ENCODE results near the gene CD53. TPM values are rescaled to one million over a fixed set of nuclear protein-coding genes. Genes with fewer than 3 reads are reported as not detected.

CD53 gene
- total RNA-seq, 1 experiment from 2014 or later, result 0.96 TPM

DNA sequence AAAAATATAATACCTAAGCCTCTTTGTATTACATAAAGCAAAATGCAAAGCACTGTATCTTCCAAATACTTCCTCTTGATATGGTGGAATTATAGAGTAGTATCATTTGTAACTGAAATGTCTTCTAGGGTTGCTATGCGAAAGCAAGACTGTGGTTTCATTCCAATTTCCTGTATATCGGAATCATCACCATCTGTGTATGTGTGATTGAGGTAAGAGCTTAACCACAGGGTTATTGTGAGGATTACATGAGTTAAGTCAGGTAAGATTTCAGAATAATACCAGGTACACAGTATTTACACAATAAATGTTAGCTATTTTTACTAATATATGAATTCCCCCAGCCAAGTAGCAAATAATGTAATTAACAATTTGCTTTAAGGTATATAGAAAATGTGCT lies 24.7 kb downstream of the CD53 start:
- RAD21 ChIA-PET (ENCODE audit: low non-redundant PET in 1 of 2, low total read pairs in 2 of 2, uncharacterized antibody in 2 of 2, unreplicated experiment in 2 of 2), result no interaction called here
- CTCF ChIA-PET, result no interaction called here
- no peaks in the 10 kb centered on the region for H4K20me1 ChIP-seq (ENCODE audit: insufficient read depth)
- H3K9me3 ChIP-seq (ENCODE audit: control insufficient read depth in 1 of 2, insufficient read depth in 1 of 2, low read depth in 1 of 2, low read length in 2 of 2), result no peaks in the 10 kb centered on the region
- peaks cover 19% of the 10 kb centered on the region for H3K27me3 ChIP-seq (ENCODE audit: insufficient read depth, low read length)
- no peak overlapping the region for H3K27ac ChIP-seq (ENCODE audit: low read depth, low read length)
- H3K36me3 ChIP-seq (ENCODE audit: control insufficient read depth in 1 of 2, insufficient read depth in 2 of 2, low read length in 2 of 2), result no peaks in the 10 kb centered on the region
- no peaks in the 10 kb centered on the region for H3K79me2 ChIP-seq (ENCODE audit: insufficient read depth, low read length)
- intact Hi-C loops (cut with micrococcal nuclease), result no loop called here
- H2AFZ ChIP-seq (ENCODE audit: low read depth, low read length, poor library complexity, severe bottlenecking), result no peak overlapping the region
- no peak overlapping the region for H3K9ac ChIP-seq (ENCODE audit: low read length)
- H3K9me2 ChIP-seq (ENCODE audit: insufficient read depth), result no peaks in the 10 kb centered on the region
- H3K4me1 ChIP-seq (ENCODE audit: control insufficient read depth in 1 of 2, insufficient read depth in 2 of 2, low read length in 2 of 2), result no peaks in the 10 kb centered on the region
- H3K4me2 ChIP-seq (ENCODE audit: low read length), result no peak overlapping the region
- no TSS peak for BruUV-seq (replicated peaks)
- POLR2A ChIA-PET, result no interaction called here
- TF ChIP-seq SP1 (IDR thresholded peaks at IDR 0.05; ENCODE audit: low read depth) (no peak), POLR2AphosphoS5 (IDR thresholded peaks at IDR 0.05; ENCODE audit: low read depth, low read length) (no peak), ZFX (IDR thresholded peaks at IDR 0.05) (no peak), ATF3 (IDR thresholded peaks at IDR 0.05) (no peak), SRF (IDR thresholded peaks at IDR 0.05; ENCODE audit: low read depth) (no peak), JUND (IDR thresholded peaks at IDR 0.05) (no peak), FOSL1 (IDR thresholded peaks at IDR 0.05; ENCODE audit: low read depth) (no peak), POLR2A (IDR thresholded peaks at IDR 0.05; ENCODE audit: borderline replicate concordance, extremely low read depth, insufficient read depth, insufficient read length) (no peak), ZNF274 (IDR thresholded peaks at IDR 0.05; ENCODE audit: low read depth, low read length) (no peak), CEBPB (IDR thresholded peaks at IDR 0.05; ENCODE audit: low read depth) (no peak), REST (IDR thresholded peaks at IDR 0.05; ENCODE audit: low read depth) (no peak)
- TF ChIP-seq, protein P1, sequence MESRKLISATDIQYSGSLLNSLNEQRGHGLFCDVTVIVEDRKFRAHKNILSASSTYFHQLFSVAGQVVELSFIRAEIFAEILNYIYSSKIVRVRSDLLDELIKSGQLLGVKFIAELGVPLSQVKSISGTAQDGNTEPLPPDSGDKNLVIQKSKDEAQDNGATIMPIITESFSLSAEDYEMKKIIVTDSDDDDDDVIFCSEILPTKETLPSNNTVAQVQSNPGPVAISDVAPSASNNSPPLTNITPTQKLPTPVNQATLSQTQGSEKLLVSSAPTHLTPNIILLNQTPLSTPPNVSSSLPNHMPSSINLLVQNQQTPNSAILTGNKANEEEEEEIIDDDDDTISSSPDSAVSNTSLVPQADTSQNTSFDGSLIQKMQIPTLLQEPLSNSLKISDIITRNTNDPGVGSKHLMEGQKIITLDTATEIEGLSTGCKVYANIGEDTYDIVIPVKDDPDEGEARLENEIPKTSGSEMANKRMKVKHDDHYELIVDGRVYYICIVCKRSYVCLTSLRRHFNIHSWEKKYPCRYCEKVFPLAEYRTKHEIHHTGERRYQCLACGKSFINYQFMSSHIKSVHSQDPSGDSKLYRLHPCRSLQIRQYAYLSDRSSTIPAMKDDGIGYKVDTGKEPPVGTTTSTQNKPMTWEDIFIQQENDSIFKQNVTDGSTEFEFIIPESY (IDR thresholded peaks at IDR 0.05; ENCODE audit: extremely low read depth, insufficient replicate concordance, low read length), result no peak
- H3K4me3 ChIP-seq (replicated peaks in 1 of 2; ENCODE audit: low read depth in 1 of 2, low read length in 2 of 2), result no peak overlapping the region
- no peak for DNase-seq (ENCODE audit: low read depth, low spot score)
- ATAC-seq, result no peak

All from HCT116 (cell line).